GM23338 (cell line): ENCODE data around the gene EFCAB13. TPM values are rescaled to one million over a fixed set of nuclear protein-coding genes. Genes with fewer than 3 reads are reported as not detected.
A peak's percentile ranks its signal among the peaks of the same experiment; 100 is the strongest.

Experiments
- ATAC-seq: fragments of 200-7000 bp; cut with Tn5 transposase; 3 replicates; pipeline ENCODE4 v1.9.1; 2020
- DNase-seq: peaks from one replicate; pipeline ENCODE4 v3.0.0-alpha.2; 2015; ENCODE audit warnings: low spot score
- H2AFZ ChIP-seq: fragments of 200-600 bp; sonication (generic); 2 replicates; pipeline ENCODE4 v1.8.0; 2016; ENCODE audit warnings: antibody characterized with exemption, mild to moderate bottlenecking, moderate library complexity
- H3F3A ChIP-seq: fragments of 200-600 bp; sonication (generic); replicated peaks from 2 replicates; pipeline ENCODE4 v1.8.0; 2017; ENCODE audit warnings: antibody characterized with exemption, mixed run types, low read depth
- H3K27ac ChIP-seq: fragments of 200-600 bp; sonication (generic); 2 replicates; pipeline ENCODE4 v1.6.1; 2016; ENCODE audit warnings: low read depth
- H3K27me3 ChIP-seq: fragments of 200-600 bp; sonication (generic); 2 replicates; pipeline ENCODE4 v1.8.0; 2016; ENCODE audit warnings: mild to moderate bottlenecking, mixed run types, moderate library complexity; ENCODE audit not compliant: insufficient read depth
- H3K36me3 ChIP-seq: fragments of 200-600 bp; sonication (generic); 2 replicates; pipeline ENCODE4 v1.8.0; 2016; ENCODE audit warnings: mild to moderate bottlenecking; ENCODE audit not compliant: insufficient read depth
- H3K4me1 ChIP-seq: fragments of 200-600 bp; sonication (generic); 2 replicates; pipeline ENCODE4 v1.8.0; 2016; ENCODE audit warnings: mild to moderate bottlenecking, moderate library complexity; ENCODE audit not compliant: insufficient read depth
- H3K4me2 ChIP-seq: fragments of 200-600 bp; sonication (generic); 2 replicates; pipeline ENCODE4 v1.7.1; 2017; ENCODE audit warnings: mixed run types
- H3K4me3 ChIP-seq: fragments of 200-600 bp; sonication (generic); 2 replicates; pipeline ENCODE4 v1.6.1; 2016; ENCODE audit warnings: mixed run types
- H3K79me2 ChIP-seq: fragments of 200-600 bp; sonication (generic); replicated peaks from 2 replicates; pipeline ENCODE4 v1.8.0; 2017; ENCODE audit warnings: mild to moderate bottlenecking; ENCODE audit not compliant: insufficient read depth
- H3K9me2 ChIP-seq: fragments of 200-600 bp; sonication (generic); 2 replicates; pipeline ENCODE4 v1.8.0; 2017; ENCODE audit not compliant: insufficient read depth
- H4K20me1 ChIP-seq: fragments of 200-600 bp; sonication (generic); replicated peaks from 2 replicates; pipeline ENCODE4 v1.8.0; 2017; ENCODE audit warnings: mild to moderate bottlenecking; ENCODE audit not compliant: insufficient read depth
- H3K27ac Mint-ChIP-seq: 2 replicates; pipeline ENCODE4 v1.8.0; 2020; ENCODE audit warnings: inconsistent platforms, mild to moderate bottlenecking, moderate library complexity, mixed read lengths
- H3K27me3 Mint-ChIP-seq: 3 replicates; pipeline ENCODE4 v1.8.0; 2022; ENCODE audit warnings: low read depth, mild to moderate bottlenecking, moderate library complexity, mixed read lengths, inconsistent platforms; ENCODE audit not compliant: insufficient read depth, poor library complexity
- H3K36me3 Mint-ChIP-seq: 3 replicates; pipeline ENCODE4 v1.8.0; 2021; ENCODE audit warnings: low read depth, mild to moderate bottlenecking, inconsistent platforms, moderate library complexity, mixed read lengths
- H3K4me1 Mint-ChIP-seq: 3 replicates; pipeline ENCODE4 v1.8.0; 2020; ENCODE audit warnings: mild to moderate bottlenecking, inconsistent platforms, mixed read lengths
- H3K4me3 Mint-ChIP-seq: 3 replicates; pipeline ENCODE4 v1.8.0; 2021; ENCODE audit warnings: moderate library complexity, mild to moderate bottlenecking, inconsistent platforms, mixed read lengths
- H3K9me3 Mint-ChIP-seq: 3 replicates; pipeline ENCODE4 v1.8.0; 2020; ENCODE audit warnings: moderate library complexity, mild to moderate bottlenecking, inconsistent platforms, mixed read lengths
- ETS1 ChIP-seq: IDR thresholded peaks from 2 replicates; pipeline ENCODE4 v1.6.1; 2016; ENCODE audit warnings: antibody characterized with exemption
- NANOG ChIP-seq: IDR thresholded peaks from 2 replicates; pipeline ENCODE4 v1.6.1; 2016; ENCODE audit warnings: antibody characterized with exemption, borderline replicate concordance
- POLR2AphosphoS5 ChIP-seq: IDR thresholded peaks from 2 replicates; pipeline ENCODE4 v1.6.1; 2016; ENCODE audit warnings: antibody characterized with exemption, low read depth
- REST ChIP-seq: IDR thresholded peaks from one replicate; pipeline ENCODE4 v1.6.1; 2018; ENCODE audit warnings: antibody characterized with exemption; ENCODE audit not compliant: unreplicated experiment
- STAT1 ChIP-seq: IDR thresholded peaks from one replicate; pipeline ENCODE4 v1.6.1; 2016; ENCODE audit warnings: antibody characterized with exemption; ENCODE audit not compliant: unreplicated experiment
- ZNF114 ChIP-seq: fragments of 250-450 bp; sonication (Bioruptor Pico); IDR thresholded peaks from 2 replicates; pipeline ENCODE4 v1.5.0; 2020; ENCODE audit warnings: mild to moderate bottlenecking, moderate library complexity
- ZNF331 ChIP-seq: fragments of 250-450 bp; sonication (Bioruptor Pico); IDR thresholded peaks from 2 replicates; pipeline ENCODE4 v1.5.0; 2020; ENCODE audit warnings: low read depth, mild to moderate bottlenecking, moderate library complexity
- polyA plus RNA-seq: library from polyadenylated mRNA; unstranded; fragments of >200 nt; fragmentation: Nextera tagmentation; extraction: Ambion mirVana; gene quantifications from 2 replicates; pipeline ENCODE4 v1.2.1, GENCODE V29; 2016
- total RNA-seq: library from RNA; depleted of rRNA; stranded (reverse); fragments of >200 nt; shearing (Covaris generic); gene quantifications from 2 replicates; pipeline ENCODE4 v1.2.3, GENCODE V29; 2014

EFCAB13 gene
- total and polyA plus RNA-seq, 2 experiments from 2014 or later = 4.1 to 5.4 TPM

GRCh38 chr17:47305302-47305923 lies 18.3 kb upstream of the EFCAB13 start:
- peaks cover 10% of the 10 kb centered on the region for H3K4me1 Mint-ChIP-seq
- no peaks in the 10 kb centered on the region for H3F3A ChIP-seq
- H3K9me3 Mint-ChIP-seq = no peaks in the 10 kb centered on the region; the same call in 2 of the 3 replicates
- H3K27me3 ChIP-seq = no peaks in the 10 kb centered on the region
- peaks cover 10% of the 10 kb centered on the region for H3K27me3 Mint-ChIP-seq
- H3K4me2 ChIP-seq = no peak overlapping the region
- H3K9me2 ChIP-seq = peaks cover 2% of the 10 kb centered on the region; the same call in 1 of the 2 replicates
- H3K36me3 ChIP-seq = no peaks in the 10 kb centered on the region
- no peak overlapping the region for H3K27ac Mint-ChIP-seq
- no peaks in the 10 kb centered on the region for H3K36me3 Mint-ChIP-seq
- DNase-seq (no peak), ATAC-seq (no peak)
- no peaks in the 10 kb centered on the region for H4K20me1 ChIP-seq
- H2AFZ ChIP-seq = no peak overlapping the region
- H3K4me3 Mint-ChIP-seq = no peak overlapping the region
- H3K4me3 ChIP-seq = no peak overlapping the region
- no peaks in the 10 kb centered on the region for H3K79me2 ChIP-seq
- no peak overlapping the region for H3K27ac ChIP-seq
- H3K4me1 ChIP-seq = no peaks in the 10 kb centered on the region
- no peak for TF ChIP-seq NANOG

GRCh38 chr17:47310186-47310733 lies 13.5 kb upstream of the EFCAB13 start:
- Mint-ChIP-seq H3K36me3 (no peaks in the 10 kb centered on the region), H3K9me3 (no peaks in the 10 kb centered on the region; the same call in 1 of the 3 replicates), H3K4me3 (no peak overlapping the region), H3K27ac (no peak overlapping the region), H3K4me1 (peaks cover 8% of the 10 kb centered on the region), H3K27me3 (no peaks in the 10 kb centered on the region)
- H4K20me1 ChIP-seq = no peaks in the 10 kb centered on the region
- no peak overlapping the region for H2AFZ ChIP-seq
- no peaks in the 10 kb centered on the region for H3K27me3 ChIP-seq
- H3K4me2 ChIP-seq = no peak overlapping the region
- H3F3A ChIP-seq = no peaks in the 10 kb centered on the region
- no peaks in the 10 kb centered on the region for H3K4me1 ChIP-seq
- peak; percentile 56 for ATAC-seq
- TF ChIP-seq ZNF114 (CRISPR knock-in tag) (no peak), REST (no peak), NANOG (no peak), POLR2AphosphoS5 (no peak)
- H3K79me2 ChIP-seq = no peaks in the 10 kb centered on the region
- H3K9me2 ChIP-seq = no peaks in the 10 kb centered on the region
- no peaks in the 10 kb centered on the region for H3K36me3 ChIP-seq
- H3K27ac ChIP-seq = no peak overlapping the region
- H3K4me3 ChIP-seq = no peak overlapping the region
- DNase-seq = no peak

- Mint-ChIP-seq H3K27me3 (no peaks in the 10 kb centered on the region), H3K27ac (no peak overlapping the region), H3K9me3 (no peaks in the 10 kb centered on the region; the same call in 2 of the 3 replicates), H3K4me3 (no peak overlapping the region), H3K36me3 (no peaks in the 10 kb centered on the region), H3K4me1 (peaks cover 8% of the 10 kb centered on the region)
- H3K79me2 ChIP-seq = no peaks in the 10 kb centered on the region
- ATAC-seq (no peak), DNase-seq (no peak)
- no peak overlapping the region for H3K4me2 ChIP-seq
- no peak for TF ChIP-seq REST
- TF ChIP-seq NANOG = no peak
- no peak for TF ChIP-seq STAT1
- no peak for TF ChIP-seq POLR2AphosphoS5
- no peak for TF ChIP-seq ZNF331
- no peak for TF ChIP-seq ZNF114 (CRISPR knock-in tag)
- TF ChIP-seq ETS1 = no peak
- no peaks in the 10 kb centered on the region for H3K9me2 ChIP-seq
- no peak overlapping the region for H3K27ac ChIP-seq
- no peak overlapping the region for H3K4me3 ChIP-seq
- H3K27me3 ChIP-seq = no peaks in the 10 kb centered on the region
- H4K20me1 ChIP-seq = no peaks in the 10 kb centered on the region
- H2AFZ ChIP-seq = no peak overlapping the region
- no peaks in the 10 kb centered on the region for H3F3A ChIP-seq
- no peaks in the 10 kb centered on the region for H3K36me3 ChIP-seq
- H3K4me1 ChIP-seq = no peaks in the 10 kb centered on the region
Observed at GRCh38 chr17:47311420-47311819, 12.3 kb upstream of the EFCAB13 start.
